HEK293T (cell line): ENCODE measurements around the gene TTBK1.

ENCODE experiments used
- ARNT ChIP-seq: fragments of 450-650 bp; IDR thresholded peaks from 2 replicates; pipeline ENCODE4 v1.6.1; 2017; ENCODE audit warnings: mild to moderate bottlenecking
- BHLHE40 ChIP-seq: fragments of 450-650 bp; IDR thresholded peaks from 2 replicates; pipeline ENCODE4 v1.6.1; 2016; ENCODE audit warnings: mild to moderate bottlenecking, moderate library complexity, borderline replicate concordance
- FOXK2 ChIP-seq: fragments of 450-650 bp; IDR thresholded peaks from 2 replicates; pipeline ENCODE4 v1.6.1; 2016; ENCODE audit warnings: mild to moderate bottlenecking
- FOXM1 ChIP-seq: fragments of 450-650 bp; IDR thresholded peaks from 2 replicates; pipeline ENCODE4 v1.6.1; 2017; ENCODE audit warnings: mild to moderate bottlenecking, borderline replicate concordance
- HDGF ChIP-seq: fragments of 450-650 bp; IDR thresholded peaks from 2 replicates; pipeline ENCODE4 v1.6.1; 2017; ENCODE audit warnings: antibody characterized with exemption, borderline replicate concordance
- NFRKB ChIP-seq: fragments of 450-650 bp; IDR thresholded peaks from 2 replicates; pipeline ENCODE4 v1.6.1; 2016; ENCODE audit warnings: mild to moderate bottlenecking, moderate library complexity
- SP1 ChIP-seq: fragments of 450-650 bp; IDR thresholded peaks from 2 replicates; pipeline ENCODE4 v1.6.1; 2017
- SUZ12 ChIP-seq: fragments of 450-650 bp; IDR thresholded peaks from 2 replicates; pipeline ENCODE4 v1.6.1; 2016; ENCODE audit warnings: mild to moderate bottlenecking
- TARDBP ChIP-seq: fragments of 450-650 bp; IDR thresholded peaks from 2 replicates; pipeline ENCODE4 v1.6.1; 2016
- ZNF384 ChIP-seq: fragments of 450-650 bp; IDR thresholded peaks from 2 replicates; pipeline ENCODE4 v1.6.1; 2016
- TF ChIP-seq, protein P1 (sequence below): fragments of 450-650 bp; IDR thresholded peaks from 2 replicates; pipeline ENCODE4 v1.6.1; 2016

DNA sequence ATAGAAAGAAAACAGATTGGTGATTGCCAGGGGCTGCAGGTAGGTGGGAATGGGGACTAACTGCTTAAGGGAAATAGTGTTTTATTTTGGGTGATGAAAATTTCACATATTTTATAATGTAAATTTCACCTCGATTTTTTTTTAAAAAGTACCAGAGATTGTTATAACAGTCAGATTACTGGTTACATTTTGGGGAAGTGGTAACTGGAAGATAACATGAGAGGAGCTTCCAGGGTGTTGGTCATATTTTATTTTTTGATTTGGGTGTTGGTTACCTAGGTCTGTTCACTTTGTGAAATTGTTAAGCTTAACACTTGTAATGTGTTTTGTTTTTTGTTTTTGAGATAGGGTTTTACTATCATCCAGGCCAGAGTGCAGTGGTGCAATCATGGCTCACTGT lies 82.6 kb downstream of the TTBK1 start:
- TF ChIP-seq SP1 (no peak), ARNT (no peak), NFRKB (no peak), FOXM1 (no peak), HDGF (no peak), ZNF384 (no peak), FOXK2 (no peak), BHLHE40 (no peak), SUZ12 (no peak), TARDBP (no peak)
- TF ChIP-seq, protein P1, sequence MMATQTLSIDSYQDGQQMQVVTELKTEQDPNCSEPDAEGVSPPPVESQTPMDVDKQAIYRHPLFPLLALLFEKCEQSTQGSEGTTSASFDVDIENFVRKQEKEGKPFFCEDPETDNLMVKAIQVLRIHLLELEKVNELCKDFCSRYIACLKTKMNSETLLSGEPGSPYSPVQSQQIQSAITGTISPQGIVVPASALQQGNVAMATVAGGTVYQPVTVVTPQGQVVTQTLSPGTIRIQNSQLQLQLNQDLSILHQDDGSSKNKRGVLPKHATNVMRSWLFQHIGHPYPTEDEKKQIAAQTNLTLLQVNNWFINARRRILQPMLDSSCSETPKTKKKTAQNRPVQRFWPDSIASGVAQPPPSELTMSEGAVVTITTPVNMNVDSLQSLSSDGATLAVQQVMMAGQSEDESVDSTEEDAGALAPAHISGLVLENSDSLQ = no peak
